ENCODE results near the gene PLXNA2. TPM values are rescaled to one million over a fixed set of nuclear protein-coding genes. Genes with fewer than 3 reads are reported as not detected.

Gene PLXNA2
- total RNA-seq, 1 donor from 2014 or later = 37.9 TPM

DNA sequence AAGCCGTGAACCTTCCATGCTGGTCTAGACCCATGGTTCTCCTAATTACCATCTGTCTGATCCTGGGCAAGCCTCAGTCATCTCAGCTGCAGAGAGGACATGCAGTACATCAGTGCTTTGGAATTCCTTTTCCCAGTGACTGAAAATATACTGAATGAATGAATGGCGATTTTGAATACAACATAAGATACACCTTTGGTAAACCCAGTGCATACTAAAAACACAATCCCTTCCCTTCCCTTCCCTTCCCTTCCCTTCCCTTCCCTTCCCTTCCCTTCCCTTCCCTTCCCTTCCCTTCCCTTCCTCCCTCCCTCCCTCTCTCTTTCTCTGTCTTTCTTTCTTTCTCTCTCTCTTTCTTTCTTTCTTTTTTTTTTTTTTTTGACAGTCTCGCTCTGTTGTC lies 21.3 kb upstream of the PLXNA2 start:
- no peak for FAIRE-seq
- DNase-seq (ENCODE audit: low spot score in 2 of 2) = no peak

DNA sequence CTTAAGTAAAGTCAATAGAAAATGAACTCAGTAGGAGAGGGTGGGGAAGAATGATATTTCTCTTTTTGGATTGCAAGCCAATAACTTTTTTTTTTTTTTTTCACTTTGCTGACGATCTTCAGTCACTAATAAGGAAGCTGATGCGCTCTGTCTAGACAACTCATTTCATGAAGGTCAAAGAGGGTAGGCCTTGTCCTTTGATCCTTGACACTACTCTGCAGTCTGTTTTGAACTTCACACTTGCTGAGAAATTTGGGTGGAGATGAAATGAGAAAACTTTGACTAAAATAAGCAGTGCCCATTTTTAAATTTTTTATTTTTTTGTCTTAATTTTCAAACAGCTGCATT lies 20.9 kb upstream of the PLXNA2 start:
- FAIRE-seq = no peak
- no peak for DNase-seq (ENCODE audit: low spot score in 2 of 2)

DNA sequence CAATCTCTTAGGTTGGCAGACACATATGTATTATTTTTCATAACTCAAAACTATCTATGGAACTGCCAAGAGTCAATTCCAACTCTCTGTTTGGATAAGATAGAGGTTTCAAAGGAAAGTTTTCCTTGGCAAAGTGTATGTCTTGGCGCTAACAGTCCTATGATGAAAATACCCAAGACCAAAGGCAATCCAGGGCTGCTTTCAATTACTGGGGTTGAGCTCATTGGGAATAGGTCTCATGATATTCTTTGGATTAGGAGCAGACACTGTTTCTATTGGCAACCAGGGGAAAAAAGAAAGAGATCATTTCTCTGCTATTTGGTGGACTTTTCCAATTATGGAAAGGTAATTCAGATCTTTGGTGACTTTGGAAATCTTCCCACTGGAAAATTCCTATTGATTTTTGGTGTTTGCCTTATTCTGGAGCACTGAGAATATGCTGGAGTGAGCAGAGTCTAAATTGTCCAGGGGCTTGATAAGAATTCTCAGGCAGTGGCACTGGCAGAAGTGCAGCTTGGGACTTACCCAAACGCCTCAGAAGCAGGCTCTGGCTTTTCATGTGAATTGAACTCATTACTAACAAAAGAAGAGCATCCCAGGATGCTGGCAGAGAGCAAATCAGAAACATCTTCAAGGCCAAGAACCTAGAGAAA lies 20.4 kb upstream of the PLXNA2 start:
- DNase-seq (ENCODE audit: low spot score in 2 of 2) (no peak), FAIRE-seq (no peak)

- FAIRE-seq = no peak
These were observed 17.7 kb upstream of the PLXNA2 start for GRCh38 chr1:208261874-208262273.

DNA sequence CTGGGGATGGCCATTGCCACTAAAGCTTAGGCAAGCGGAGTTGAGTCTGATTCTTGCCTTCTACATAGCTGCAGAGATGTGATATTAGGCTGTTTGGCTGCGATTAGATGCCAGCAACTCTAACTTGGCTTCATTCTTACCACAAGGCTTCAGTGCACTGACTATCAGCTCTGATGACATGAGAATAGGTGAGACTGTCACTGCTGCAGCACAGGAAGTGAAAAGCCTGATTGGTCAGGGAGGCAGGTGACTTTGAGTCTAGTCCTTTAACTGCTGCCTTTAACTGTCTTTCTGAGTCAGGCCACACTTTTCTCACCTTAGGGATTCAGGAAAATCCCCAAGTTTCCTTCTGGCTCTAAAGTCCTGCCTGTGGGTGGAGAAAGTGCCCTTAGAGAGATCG lies 14.1 kb upstream of the PLXNA2 start:
- DNase-seq (ENCODE audit: low spot score in 2 of 2) (no peak), FAIRE-seq (no peak)

More at GRCh38 chr1:208261874-208262273, 17.7 kb upstream of the PLXNA2 start:
- no peak for DNase-seq (ENCODE audit: low spot score in 2 of 2)

DNA sequence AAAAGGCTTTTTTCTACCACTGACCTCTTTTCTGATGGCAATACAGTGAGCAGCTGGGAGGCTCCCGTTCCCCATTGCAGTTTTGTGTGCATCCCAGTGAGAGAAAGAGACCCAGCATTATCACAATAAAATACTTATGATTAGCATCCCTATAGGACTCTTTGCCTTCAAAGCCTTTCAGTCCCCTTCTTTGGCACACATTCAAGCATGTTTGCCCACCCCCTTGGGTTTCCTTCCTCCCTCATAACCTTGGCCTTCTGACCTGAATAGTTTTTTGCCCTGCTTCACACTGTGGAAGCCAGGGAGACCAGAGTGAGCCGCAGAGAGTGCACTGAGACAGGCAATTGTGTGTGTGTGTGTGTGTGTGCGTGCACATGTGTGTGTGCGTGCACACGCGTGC lies 13.2 kb upstream of the PLXNA2 start:
- no peak for DNase-seq (ENCODE audit: low spot score in 2 of 2)

GRCh38 chr1:208256556-208256955 lies 12.4 kb upstream of the PLXNA2 start:
- DNase-seq (ENCODE audit: low spot score in 2 of 2) (no peak), FAIRE-seq (no peak)

More for the DNA sequence above, 13.2 kb upstream of the PLXNA2 start:
- FAIRE-seq = no peak

DNA sequence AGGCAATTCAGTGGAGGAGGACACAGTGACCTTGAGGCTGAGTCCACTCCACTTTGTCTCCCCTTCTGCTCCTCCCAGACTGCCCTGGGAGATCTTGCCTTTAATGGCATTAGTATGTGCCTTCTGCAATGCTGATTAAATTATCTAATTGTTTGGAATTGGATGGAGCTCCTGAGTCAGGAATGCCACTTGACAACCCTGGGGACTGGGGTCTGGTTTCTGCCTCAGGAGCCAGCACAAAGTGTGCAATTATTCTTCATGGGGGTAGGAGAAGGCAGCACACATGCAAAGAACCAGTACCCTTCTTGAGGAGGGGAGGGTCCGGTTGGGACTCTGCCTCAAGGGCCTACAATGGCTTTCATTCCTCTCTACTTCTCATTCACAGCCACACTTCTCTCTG lies 11.9 kb upstream of the PLXNA2 start:
- FAIRE-seq (no peak), DNase-seq (ENCODE audit: low spot score in 2 of 2) (no peak)

DNA sequence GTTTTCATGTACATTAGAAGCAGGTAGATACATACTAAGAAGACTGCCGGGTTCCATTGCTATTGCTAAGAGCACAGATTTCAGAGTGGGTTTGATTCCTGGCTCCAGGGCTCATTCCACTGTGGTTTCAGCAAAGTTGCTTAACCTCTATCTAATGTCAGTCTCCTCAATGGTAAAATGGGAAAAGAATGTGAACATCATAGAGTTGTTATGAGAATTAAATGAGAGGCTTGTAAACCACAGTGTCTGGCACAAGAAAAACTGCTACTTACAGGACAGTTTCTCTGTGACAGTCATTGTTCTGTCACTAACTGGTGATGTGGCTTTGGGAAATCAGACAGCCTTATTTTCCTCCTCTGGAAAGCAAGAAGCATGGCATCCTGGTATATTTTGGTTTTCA lies 10.7 kb upstream of the PLXNA2 start:
- DNase-seq (ENCODE audit: low spot score in 2 of 2) (no peak), FAIRE-seq (no peak)

- no peak for FAIRE-seq
- DNase-seq (ENCODE audit: low spot score in 2 of 2) = no peak
These were observed 10.2 kb upstream of the PLXNA2 start for GRCh38 chr1:208254376-208254775.

DNA sequence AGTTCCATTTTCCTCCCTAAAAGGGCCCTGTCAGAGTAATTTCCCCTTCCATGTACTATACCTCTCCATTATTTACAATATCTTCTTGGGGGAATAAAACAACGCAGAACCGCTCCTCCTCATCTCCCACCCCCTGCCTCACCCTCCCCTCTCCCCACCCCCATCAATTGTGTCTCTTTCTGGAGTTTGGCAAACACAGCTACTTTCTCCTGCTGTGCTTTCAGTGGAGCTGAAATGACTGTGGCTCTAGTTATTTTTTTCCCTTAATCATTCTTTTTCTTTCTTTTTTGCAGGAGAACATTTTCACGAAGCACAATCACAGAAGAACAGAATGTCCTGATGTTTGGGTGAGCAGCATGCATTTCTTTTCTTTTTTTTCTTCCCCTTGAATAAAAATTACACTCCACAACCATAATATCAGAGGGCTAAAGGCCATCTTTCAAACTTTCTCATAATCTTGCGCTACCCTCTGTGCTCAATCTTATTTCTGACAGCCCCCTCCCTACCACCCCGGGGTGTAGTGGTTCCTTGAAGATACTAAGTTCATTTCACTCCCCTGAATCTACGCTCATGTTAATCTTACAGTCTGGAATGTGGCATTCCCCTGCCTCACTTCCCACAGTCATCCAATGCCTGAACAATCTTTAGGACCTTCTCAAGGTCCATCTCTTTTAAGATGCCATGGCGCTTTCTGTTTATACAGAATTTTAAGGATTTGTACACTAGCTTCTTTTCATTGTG lies 8.8 kb upstream of the PLXNA2 start:
- DNase-seq (ENCODE audit: low spot score in 2 of 2) (no peak), FAIRE-seq (no peak)

- no peak for FAIRE-seq
- DNase-seq (ENCODE audit: low spot score in 2 of 2) = peak in 1 of 2 donors; percentile 46
These were observed 8.0 kb upstream of the PLXNA2 start for GRCh38 chr1:208251911-208252835.

DNA sequence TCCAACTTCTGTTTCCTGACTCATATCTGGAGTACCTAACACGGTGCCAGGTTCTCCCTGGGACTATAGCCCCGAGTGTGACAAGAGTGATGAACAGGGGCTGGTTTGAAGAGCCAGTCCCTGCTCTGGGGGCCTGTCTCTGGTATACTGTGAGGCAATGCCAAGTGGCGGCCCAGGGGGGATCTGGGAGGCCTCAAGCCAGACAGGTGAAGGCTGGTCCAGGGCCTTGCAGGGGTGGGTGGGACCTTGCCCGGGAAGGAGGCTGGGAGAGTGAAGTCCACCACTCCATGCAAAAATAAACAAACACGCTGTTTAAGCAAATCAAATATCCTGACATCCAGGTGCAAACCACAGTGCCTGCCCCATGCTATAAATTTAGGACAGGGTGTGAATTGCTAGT lies 6.8 kb upstream of the PLXNA2 start:
- FAIRE-seq (no peak), DNase-seq (ENCODE audit: low spot score in 2 of 2) (no peak)

DNA sequence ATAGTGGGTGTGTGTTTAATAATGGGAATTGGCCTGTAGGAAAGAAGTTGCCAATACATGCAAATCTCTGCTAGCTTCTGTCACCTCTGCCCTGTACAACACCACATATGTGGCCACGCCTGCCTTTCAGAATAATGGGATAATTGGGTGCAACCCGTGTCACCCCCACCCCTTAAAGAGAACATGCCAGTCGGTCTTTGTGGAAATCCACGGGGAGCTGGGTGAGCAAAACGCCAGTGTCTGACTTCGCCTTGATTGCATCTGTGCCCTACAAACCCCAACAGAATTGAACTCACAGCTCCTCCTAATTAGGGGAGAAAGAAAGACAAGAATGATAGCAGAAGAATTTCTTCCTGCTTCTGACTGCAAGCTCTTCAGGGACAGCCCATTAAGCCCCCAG lies 6.4 kb upstream of the PLXNA2 start:
- DNase-seq (ENCODE audit: low spot score in 2 of 2) (no peak), FAIRE-seq (no peak)

GRCh38 chr1:208248991-208249696 lies 5.0 kb upstream of the PLXNA2 start:
- DNase-seq (ENCODE audit: low spot score in 2 of 2) (no peak), FAIRE-seq (no peak)

DNA sequence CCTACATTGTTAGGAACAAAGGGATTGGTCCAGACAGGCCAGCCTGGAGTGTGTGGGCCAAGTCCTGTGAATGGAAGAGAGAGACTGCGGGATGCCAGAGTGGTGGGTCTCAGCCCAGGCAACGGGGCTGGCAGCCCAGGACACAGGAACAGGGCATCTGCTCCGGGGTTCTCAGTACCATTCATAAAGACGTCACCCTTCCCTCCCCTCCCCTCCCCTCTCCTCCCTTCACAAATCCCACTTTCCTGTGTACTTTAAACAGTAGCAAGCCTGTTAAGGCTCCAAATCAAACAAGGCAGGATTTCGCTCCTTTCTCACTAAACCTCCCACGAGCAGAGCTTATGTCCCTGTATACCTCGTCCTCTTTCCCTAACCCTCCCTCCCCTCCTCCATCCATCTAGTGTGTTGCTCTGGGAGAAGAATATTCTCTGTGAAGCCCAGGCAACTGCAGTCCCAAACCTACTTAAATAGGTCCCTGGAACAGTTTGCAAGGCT lies 4.2 kb upstream of the PLXNA2 start:
- no peak for FAIRE-seq
- no peak for DNase-seq (ENCODE audit: low spot score in 2 of 2)

- no peak for FAIRE-seq
These were observed 3.5 kb upstream of the PLXNA2 start for GRCh38 chr1:208247696-208248095.

DNA sequence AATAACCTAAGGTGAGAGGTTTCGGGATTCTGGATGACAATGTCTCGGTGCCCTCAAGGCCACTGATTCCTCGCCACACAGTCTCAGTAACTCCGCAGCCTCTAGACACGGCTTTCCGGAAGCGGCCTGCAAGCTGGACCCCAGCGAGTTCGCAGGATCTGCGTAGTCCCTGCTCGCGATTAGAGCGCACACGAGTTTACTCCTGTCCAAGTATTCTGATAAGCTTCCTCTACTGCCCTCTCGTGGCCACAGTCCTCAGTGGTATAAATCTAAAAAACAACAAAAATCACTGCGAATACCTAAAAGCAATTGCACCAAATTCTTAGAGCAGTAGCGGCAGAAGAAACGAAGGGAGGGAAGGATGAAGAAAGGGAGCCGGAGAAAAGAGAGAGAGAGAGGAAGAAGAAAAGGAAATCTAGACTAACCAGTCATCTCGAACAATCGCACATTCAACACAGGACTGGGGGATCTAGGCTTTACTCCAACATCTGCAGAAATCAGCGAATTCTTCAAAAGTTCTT lies 1.1 kb upstream of the PLXNA2 start:
- DNase-seq (ENCODE audit: low spot score in 2 of 2) = peak; percentile 72
- no peak for FAIRE-seq

More at GRCh38 chr1:208247696-208248095, 3.5 kb upstream of the PLXNA2 start:
- DNase-seq (ENCODE audit: low spot score in 2 of 2) = no peak

DNA sequence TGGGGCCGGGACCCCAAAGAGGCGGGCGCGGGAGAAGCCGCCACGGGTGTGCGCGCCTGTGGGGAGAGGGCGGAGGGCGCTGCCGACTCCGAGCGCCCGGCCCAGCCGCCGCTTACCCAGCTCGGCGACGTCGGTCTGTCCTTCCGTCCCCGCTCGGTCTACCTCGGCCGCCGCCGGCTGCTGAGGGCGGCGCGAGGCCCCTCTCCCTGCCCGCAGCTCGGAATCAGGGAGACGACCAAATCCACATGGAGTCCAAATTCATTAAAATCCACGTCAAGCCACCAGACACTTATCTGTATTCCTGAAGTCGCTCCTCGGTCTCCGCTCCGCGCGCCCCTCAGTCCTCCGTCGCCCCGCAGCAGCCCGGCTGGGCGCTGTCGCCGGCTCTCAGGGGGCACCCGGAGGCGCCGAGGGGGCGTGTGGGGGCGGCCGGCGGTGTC lies 637 bp downstream of the PLXNA2 start:
- FAIRE-seq = no peak

GRCh38 chr1:208242941-208243526 lies 1.1 kb downstream of the PLXNA2 start:
- no peak for DNase-seq (ENCODE audit: low spot score in 2 of 2)
- no peak for FAIRE-seq

More for the DNA sequence above, 637 bp downstream of the PLXNA2 start:
- peak in 1 of 2 donors; percentile 45 for DNase-seq (ENCODE audit: low spot score in 2 of 2)

Data from frontal cortex (tissue), 4 donors.